ENCODE results near the gene IL1R2.

DNA sequence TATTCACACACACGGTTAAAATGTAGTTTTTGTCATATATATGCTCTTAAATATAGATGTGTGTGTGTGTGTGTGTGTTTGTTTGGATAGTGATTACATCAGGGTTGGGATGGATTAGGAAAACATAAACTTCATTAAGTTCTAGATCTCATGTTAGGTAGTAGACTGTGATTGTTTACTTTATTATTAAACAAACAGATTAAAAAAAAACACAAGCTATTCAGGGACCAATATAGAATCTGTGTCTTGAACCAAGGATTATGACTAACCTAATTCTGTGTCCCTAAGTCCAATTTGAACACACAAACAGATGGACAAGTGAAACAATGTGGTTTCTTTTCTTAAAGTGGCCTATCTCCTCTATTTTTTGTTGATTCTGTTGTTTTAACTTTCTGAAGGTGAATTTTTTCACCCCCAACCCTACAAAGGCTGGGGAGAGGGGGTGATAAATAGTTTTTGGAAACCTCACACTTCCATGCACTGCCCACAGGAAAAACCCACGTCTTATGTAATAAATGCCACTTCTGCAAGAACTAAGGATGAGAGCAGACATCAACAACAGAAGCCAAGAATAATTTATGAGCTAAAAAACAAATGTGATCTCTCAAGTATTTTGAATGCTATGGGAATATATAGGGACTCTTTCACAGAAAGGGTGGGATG, 40.7 kb downstream of the IL1R2 start:
- no peak for TF ChIP-seq POLR2A (IDR thresholded peaks at IDR 0.05)
- TF ChIP-seq, protein P1, sequence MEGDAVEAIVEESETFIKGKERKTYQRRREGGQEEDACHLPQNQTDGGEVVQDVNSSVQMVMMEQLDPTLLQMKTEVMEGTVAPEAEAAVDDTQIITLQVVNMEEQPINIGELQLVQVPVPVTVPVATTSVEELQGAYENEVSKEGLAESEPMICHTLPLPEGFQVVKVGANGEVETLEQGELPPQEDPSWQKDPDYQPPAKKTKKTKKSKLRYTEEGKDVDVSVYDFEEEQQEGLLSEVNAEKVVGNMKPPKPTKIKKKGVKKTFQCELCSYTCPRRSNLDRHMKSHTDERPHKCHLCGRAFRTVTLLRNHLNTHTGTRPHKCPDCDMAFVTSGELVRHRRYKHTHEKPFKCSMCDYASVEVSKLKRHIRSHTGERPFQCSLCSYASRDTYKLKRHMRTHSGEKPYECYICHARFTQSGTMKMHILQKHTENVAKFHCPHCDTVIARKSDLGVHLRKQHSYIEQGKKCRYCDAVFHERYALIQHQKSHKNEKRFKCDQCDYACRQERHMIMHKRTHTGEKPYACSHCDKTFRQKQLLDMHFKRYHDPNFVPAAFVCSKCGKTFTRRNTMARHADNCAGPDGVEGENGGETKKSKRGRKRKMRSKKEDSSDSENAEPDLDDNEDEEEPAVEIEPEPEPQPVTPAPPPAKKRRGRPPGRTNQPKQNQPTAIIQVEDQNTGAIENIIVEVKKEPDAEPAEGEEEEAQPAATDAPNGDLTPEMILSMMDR (IDR thresholded peaks at IDR 0.05), result no peak

All from right lobe of liver (tissue), 4 donors.